ENCODE results near the gene NEK5.
"Not testable (repeated sequence)": the region's sequence is repeated elsewhere in the genome, so short reads cannot be mapped to it uniquely, and the experiment has no call there.

Gene NEK5

DNA sequence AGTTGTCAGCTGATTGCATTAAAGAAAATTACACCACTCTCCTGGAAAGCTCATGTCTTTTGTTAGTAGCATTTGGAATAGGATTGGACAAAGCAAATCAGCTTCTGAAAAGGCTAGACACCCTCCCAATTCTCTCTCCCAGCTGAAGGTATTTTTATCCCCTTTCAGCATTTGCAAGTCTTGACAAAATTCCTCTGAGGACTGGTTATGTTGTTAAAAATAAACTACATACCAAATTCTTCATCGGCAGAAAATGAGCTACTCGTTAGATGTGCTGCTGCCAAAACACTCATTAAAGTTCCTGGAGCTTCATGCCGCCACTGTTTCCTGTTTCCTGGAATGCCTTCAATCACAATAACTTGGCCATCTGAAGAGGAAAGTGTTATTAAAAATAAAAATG, 67.3 kb downstream of the NEK5 start:
- no peak for DNase-seq

DNA sequence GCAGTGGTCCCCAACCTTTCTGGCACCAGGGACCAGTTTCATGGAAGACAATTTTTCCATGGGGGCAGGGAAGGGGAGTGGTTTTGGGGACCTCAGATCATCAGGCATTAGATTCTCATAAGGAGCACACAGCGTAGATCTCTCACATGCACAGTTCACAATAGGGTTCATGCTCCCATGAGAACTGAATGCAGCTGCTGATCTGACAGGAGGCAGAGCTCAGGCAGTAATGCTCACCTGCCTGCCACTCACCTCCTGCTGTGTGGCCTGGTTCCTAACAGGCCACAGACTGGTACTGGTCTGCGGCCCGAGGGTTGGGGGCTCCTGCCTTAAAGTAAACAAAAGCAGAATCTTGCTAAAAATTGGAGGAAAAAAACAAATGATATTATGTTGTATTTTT, 67.8 kb downstream of the NEK5 start:
- not testable (repeated sequence) for DNase-seq

DNA sequence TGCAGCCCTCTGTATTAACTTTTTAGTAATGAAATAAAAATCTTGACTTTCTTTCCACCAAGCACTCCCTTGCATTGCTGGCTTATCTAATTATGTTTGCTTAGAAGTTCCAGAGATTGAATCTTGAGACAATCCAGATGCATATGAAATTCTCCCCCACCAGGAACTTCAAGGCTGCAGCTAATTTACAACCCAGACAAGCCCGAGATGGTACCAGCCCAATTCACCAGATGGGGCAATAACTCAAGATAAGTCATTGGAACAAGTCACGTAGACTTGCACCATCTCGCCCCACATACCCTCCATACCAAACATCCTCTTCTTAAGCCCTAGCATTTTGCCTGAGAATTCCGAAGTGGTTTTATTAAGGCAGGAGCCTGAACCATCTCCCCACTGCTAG, 75.4 kb downstream of the NEK5 start:
- DNase-seq, result no peak

DNA sequence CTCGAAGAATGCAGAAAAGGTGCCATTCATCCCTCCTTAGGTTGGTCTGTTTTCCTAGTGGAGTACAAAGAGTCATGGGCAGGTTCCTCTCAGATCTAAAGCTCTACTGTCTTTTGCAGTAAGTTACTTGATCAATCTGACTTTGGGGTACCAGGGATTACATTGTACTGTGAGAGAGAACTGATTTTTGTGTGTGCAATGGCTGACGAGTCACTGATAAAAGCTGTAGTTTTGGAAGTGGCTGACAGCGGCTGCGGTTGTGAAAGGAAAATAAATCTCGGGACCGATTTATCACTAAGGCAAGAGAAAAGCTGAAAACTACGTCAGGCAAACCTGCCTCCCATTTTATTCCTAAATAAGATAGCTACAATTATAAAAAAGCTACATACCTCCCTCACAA, 77.5 kb downstream of the NEK5 start:
- no peak for DNase-seq

DNA sequence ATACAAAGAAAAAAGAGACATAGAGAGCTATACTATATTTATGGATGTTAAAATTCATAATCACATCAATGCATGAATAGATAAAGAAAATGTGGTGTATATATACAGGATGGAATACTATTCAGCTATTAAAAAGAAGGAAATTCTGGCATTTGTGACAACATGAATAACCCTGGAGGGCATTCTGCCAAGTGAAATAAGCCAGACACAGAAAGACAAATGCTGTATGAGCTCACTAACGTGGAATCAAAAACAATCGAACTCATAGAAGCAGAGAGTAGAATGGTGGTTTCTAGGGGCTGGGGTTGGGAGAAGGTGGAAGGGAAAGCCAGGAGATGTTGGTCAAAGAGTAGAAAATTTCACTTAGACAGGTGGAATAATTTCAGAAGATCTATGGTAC, 80.4 kb downstream of the NEK5 start:
- no peak for DNase-seq

DNA sequence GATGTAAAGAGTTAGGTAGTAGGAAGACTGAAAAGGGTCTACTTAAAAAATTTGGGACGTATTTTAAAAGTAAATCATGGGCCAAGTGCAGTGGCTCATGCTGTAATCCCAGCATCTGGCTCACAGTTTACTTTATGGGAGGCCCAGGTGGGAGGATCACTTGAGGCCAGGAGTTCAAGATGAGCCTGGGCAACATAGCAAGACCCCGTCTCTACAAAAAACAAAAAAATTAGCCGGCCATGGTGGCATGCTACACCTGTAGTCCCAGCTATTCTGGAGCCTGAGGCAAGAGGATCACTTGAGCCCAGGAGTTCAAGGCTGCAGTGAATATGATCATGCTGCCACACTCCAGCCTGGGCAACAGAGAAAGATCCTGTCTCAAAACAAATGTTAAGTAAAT, 81.4 kb downstream of the NEK5 start:
- no peak for DNase-seq

DNA sequence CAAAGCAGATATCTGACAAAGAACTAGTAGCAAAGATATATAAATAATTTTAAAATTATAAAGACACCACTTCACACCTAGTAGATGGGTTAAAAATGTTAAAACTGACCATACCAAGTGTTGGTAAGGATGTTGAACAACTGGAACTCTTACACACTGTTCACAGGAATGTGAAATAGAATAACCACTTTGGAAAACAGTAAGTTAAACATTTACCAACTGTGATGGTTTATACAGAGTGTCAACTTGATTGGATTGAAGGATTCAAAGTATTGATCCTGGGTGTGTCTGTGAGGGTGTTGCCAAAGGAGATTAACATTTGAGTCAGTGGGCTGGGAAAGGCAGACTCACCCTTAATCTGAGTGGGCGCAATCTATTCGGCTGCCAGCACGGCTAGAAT, 85.2 kb downstream of the NEK5 start:
- no peak for DNase-seq

DNA sequence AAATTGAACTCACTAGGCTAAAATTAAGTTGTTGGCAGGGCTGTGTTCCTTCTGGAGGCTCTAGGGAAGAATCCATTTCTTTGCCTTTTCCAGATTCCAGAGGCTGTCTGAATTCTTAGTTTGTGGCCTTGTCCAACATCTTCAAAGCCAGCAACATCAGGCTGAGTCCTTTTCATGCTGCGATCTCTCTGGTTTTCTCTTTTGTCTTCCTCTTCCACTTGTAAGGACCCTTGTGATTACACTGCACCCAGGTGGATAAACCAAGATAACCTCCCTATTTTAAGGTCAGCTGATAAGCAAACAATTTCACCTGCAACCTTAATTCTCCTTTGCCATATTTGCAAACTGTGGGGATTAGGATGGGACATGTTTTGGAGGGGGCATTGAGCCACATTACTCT, 92.8 kb downstream of the NEK5 start:
- no peak for DNase-seq

DNA sequence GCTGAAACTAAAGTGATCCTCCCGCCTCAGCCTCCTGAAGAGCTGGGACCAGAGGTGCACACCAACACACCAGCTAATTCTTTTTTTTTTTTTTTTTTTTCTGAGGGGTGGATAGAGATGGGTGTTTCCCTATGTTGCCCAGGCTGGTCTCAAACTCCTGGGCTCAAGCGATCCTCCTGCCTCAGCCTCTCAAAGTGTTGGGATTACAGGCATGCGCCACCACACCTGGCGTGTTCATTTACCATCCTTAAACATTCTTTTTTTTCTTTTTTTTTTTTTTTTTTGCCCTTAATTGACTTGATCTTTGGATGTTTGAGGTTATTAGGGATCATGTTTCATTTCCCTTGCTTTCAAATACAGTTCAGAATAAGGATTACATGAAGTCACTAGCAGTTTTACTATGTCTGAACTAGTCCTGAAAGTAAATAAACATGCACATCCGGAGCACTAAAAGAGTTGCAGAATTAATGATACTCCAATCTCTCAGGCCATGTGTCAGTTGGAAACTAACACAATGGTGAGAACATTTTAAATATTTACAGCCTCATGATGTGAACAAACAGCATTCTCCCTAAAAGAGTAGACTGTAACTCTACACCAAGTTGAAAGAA, 94.2 kb downstream of the NEK5 start:
- peak; percentile 22 for DNase-seq

DNA sequence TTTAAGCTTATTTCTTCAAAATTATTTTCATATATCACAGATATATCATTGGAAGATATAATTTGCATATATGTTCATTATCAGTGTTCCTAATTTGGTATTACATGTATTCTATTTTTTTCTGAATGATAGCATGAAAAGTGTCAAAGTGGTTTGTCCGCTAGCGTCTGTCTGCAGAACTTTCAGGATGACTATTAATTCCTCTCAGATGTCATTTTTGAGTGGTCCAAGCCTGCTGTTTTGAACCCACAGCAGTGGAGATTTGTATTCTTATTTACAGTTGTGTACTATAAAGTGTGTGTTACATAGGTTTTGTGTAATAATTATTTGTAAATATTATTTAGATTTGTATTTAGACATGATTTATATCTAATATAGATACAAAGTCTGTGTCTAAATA, 95.8 kb downstream of the NEK5 start:
- no peak for DNase-seq

DNA sequence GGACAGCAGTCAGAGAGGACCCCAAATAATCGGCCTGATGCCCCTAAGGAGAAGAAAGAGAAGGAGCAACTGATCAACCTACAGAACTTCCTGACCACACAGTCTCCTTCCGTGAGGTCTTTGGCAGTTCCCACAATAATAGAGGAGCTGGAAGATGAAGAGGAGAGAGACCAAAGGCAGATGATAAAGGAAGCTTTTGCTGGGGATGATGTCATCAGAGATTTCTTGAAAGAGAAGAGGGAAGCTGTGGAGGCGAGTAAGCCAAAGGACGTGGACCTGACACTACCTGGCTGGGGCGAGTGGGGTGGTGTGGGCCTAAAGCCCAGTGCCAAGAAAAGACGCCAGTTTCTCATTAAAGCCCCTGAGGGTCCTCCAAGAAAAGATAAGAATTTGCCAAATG, 98.5 kb downstream of the NEK5 start:
- not testable (repeated sequence) for DNase-seq

DNA sequence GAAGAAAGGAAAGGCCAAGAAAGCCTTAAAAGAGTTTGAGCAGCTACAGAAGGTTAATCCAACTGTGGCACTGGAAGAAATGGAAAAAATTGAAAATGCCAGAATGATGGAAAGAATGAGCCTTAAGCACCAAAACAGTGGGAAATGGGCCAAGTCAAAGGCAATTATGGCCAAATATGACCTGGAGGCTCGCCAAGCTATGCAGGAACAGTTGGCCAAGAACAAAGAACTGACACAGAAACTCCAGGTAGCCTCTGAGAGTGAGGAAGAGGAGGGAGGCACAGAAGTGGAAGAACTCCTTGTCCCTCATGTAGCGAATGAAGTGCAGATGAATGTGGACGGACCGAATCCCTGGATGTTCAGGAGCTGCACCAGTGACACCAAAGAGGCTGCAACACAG, 99.3 kb downstream of the NEK5 start:
- no peak for DNase-seq

DNA sequence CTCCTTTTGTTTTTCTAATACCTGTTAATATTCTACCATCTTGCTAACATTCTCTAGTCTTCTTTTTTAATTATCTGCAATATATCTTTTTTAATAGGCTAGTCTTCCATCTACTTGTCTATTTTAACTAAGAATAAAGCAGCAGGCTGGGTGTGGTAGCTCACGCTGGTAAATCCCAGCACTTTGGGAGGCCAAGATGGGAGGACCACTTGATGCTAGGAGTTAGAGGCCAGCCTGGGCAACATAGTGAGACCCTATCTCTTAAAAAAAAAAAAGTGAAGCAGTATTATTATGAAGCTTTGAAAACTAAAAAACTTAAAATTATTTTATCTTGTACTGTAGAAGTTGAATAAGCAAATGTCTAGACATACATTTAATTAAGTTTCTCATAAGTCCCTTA, 101.0 kb downstream of the NEK5 start:
- no peak for DNase-seq

DNA sequence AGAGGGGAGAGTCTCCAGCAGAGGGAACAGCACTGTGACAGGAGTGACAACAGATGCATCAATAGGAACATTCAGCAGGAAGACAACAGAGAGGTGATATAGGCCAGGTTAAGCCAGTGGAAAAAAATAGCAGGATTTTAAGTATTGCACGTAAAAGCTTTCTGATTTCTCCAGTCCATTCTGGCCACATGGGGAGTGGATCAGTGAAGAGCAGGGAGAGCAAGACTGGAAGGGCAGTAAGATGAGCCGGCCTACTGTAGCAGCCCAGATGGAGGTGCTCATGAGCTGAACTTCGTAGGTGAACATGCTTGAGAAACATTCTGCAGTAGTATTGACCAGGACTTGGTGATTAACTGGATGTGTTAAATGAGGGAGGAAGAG, 102.6 kb downstream of the NEK5 start:
- no peak for DNase-seq

DNA sequence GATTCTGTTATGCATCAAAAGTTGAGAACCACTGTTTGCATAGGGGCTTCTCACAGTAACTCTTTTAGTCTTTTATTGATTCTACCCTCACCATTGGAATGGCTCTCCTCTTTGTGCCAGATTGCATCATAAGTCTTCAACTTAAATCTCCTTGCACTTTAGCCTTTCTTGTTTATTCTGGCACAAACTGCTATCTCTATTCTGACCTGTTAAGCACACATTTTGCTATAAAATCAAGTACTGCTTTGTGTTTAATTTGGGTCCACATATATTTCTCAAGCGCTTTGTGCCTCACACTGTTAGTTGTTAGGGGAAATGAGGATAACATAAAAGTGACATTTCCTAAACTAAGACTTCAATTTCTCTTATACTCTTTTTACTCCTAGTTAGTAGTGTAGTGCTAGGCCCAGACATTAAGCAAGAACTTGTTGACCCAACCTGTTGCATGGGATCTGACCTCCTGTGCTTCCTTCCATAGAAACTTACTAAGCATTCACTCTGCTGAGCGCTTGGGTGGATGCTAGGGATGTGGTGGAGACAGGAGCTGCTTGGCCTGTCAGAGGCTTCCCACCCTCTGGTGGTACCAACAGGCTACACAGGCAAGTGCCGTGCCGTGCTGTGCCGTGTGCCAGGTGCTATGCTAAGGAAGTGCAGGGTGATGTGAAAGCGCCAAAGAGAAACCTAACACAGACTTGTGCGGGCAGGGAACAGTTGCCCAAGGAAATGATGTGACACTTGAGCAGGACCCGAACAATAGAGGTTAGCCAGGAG, 103.2 kb downstream of the NEK5 start:
- no peak for DNase-seq

DNA sequence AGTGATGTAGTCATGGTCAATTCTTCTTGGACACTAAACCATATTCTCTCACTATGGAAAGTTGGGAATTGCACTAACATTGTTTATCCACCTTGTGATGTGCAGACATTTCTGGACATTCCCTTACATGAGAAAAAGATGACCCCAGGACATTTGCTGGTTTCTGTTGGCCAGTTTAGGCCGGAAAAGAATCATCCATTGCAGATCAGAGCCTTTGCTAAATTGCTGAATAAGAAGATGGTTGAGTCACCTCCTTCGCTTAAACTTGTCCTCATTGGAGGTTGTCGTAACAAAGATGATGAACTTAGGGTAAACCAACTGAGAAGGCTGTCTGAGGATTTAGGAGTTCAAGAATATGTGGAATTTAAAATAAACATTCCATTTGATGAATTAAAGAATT, 104.4 kb downstream of the NEK5 start, which contains the start of gene UTP14C:
UTP14C (plus strand) TSS at position 211 of the 400 bp plus-strand sequence. CDS start 4,114 bp downstream, outside the sequence.
- no peak for DNase-seq

DNA sequence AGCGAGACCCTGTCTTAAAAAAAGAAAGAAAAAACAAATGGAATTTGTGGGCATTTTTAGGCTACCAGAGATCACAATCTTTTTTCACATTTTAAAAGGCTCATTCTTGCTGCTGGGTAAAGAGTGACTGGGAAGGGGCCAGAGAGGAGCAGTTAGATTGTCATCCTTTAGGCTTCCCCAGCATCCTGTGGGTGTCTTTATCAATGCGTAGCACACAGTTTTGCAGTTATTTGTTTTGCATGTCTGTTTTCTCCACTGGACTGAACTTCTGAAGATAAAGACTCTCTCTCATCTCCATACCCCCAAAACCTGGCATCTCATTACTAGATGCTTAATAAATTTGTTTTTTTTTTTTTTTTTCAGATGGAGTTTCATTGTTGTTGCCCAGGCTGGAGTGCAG, 106.5 kb downstream of the NEK5 start:
- DNase-seq, result no peak

DNA sequence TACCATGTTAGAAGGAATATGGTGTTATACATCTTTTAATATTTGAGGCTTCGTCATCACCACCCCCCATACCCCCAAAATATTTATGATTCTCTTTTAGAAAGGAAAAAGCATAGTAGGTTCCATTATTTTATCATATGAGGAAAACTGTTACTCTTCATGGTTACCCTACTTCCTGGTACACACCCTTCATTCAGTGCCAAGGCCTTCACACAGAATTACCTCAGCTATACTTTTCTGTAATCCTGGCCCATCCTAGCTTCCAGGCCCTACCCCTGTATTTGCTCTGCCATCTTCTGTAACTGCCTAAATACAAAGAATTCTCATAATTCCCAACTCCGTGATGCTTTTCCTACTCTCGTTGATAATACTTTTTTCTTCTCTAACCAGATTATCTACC, 108.7 kb downstream of the NEK5 start:
- no peak for DNase-seq

DNA sequence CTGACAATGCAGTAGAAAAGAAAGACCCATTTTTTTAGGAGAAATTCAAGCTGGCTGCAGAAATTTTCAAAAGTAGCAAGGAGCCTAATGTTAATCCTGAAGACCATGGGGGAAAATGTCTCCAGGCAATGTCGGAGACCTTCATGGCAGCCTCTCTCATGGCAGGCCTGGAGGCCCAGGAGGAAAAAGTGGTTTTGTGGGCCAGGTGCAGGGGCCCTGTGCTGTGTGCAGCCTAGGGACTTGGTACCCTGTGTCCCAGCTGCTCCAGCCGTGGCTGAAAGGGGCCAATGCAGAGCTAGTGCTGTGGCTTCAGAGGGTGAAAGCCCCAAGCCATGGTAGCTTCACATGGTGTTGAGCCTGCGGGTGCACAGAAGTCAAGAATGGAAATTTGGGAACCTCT, 112.6 kb downstream of the NEK5 start:
- DNase-seq, result no peak

DNA sequence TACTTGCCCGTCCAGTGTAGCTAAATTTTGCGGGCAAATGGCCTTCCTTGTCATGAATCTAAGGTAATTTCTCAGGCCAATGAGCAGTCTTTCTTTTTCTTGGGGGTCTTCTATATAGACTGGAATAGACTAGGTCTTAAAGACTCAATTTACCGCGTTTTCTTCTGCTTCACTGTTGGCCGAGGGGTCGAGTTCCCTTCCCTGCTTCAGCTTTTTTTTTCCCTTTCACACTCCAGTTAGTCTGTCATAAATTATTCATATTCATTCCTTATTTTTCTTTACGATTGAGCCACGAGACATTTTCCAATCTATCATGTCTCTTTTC, 116.4 kb downstream of the NEK5 start:
- DNase-seq, result no peak

DNA sequence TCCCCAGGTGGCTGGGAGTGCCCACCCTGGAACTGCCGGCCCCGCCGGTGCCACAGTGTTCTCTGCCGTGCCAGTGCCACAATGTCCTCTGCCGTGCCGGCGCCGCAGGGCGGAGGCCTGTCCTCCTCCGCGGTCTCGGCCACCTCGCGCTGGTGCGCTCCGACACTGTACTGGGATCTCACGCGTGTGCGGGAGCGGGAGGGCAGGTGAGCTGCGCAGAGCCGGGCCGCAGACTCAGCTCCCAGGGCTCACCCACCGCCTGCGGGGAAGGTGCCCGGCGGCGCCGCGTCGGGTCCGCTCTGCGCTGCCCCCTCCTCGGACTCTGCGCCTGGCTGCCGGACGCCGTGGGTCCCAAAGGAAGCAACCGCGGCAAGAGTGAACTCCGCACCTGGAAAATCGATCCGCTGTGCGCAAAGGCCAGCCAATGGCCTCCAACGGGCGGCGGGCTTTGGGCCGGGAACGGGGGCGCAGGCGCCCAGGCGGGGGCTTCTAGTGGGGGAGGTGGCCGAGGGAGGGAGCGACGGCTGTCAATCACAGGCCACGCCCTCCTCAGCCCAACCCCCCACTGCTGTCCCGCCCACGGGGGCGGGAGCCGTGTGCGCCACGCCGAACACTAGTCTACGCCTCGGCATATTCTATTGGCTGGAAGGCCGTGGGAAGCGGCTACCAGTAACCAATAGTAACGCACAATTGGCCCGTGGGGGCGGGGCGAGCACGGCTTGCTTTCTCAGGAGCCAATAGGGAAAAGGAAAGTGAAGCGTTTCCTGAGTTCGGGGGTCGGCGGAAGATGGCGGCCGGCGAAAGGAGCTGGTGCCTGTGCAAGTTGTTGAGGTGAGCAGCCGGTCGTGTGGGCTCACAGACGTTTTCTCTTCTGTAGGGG, 117.0 kb downstream of the NEK5 start, which contains the start of gene ALG11:
ALG11 (plus strand) TSS at position 767 of the 880 bp plus-strand sequence; CDS start at position 788, 21 bp downstream.
- DNase-seq, result peak; percentile 89

DNA sequence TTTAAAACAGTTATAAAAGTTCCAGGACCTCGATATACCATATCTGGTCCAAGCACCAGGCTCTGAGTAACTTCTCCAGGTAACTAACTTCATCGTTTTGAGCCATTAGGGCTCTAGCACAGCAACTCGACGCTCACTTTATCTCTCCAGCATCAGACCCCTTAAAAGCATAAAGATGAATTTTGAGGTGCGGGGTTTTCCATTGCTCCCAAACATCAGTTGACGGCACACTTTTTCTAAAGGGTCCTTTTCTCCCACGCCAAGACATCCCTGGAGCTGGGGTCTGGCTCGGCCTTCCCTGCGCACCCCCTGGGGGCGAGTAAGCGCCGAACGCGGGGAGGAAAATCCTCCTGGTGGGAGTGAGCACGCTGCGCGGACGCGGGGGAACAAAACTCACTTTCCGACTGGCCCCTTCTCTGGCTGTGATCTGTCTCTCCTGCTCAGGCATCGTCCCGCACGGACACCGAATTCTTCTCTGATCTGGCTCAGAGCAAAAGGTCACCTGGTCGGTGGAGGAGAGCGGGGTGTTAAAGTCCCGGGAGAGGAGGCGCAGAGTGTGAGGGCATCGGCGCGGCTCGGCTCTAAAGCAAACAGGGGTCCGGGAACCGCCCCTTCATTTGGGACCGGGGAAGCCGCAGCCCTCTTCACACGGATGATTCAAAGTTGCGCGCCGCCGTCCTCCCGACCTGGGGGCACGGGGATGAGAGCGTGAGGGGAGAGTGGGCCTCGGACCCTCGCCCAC, 117.8 kb downstream of the NEK5 start, which contains the start of gene ATP7B:
ATP7B (minus strand) TSS at position 561 of the 742 bp plus-strand sequence; CDS start at position 448, 113 bp downstream.
- no peak for DNase-seq

DNA sequence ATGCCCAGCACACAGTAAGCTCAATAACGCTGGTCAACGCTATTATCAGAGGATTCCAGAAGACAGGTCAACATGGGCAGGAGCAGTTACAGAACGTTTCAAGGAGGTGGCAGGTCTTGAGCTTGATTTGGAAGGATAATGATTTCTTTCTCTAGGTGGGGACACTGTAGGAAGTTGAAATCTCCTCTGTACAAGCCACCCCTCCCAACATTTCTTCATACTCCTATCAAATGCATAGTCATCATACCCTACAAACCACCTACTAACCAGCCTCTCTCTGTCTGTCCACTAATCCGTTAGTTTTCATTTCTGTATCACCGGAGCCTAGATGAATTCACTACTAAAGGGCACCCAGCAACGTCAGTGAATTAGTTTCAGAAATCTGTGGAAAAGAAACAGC, 118.9 kb downstream of the NEK5 start:
- DNase-seq, result no peak
